Smooth muscle cell of the brain vasculature (primary cell): ENCODE results near the gene FRG2.
"Not testable (repeated sequence)": the region's sequence is repeated elsewhere in the genome, so short reads cannot be mapped to it uniquely, and the experiment has no call there.

Experiments used
- DNase-seq: peaks from one replicate; pipeline ENCODE4 v3.0.0-alpha.2; 2012; ENCODE audit warnings: low read depth, low spot score

Gene FRG2

DNA sequence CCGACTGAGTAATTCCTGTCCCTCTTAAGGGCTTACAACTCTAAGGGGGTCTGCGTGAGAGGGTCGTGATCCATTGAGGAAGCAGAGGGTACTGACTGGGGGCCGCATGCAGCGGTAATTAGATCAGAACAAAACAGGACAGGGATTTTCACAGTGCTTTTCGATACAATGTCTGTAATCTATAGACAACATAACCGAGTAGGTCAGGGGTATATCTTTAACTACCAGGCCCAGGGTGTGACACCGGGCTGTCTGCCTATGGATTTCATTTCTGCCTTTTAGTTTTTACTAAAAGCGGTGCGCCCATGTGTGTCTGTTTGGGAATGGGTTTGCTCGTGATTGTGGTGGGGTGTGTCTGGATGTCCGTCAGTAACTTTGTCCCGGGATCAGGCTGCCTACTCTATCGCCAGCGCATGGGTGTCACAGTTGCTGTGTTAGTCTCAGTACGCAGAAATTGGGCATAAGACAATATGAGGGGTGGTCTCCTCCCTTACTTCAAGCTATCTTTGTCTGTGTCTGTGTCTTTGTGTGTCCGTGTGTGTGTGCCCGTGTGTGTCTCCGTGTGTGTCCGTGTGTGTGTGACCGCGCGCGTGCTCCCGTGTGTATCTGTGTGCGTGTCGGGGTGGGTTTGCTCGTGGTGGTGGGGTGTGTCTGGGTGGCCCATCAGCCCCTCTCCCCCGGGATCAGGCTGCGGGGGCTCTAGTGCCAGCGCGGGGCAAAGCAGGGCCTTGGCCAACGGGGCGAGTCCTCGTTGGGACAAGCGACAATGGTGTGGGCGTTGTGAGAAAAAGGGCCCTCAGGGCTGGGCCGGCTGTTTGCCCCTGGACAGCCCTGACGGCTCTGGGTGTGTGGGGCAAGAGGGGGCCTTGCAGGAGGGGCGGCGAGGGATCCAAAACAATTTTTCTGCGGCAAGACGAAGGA, 10.4 kb downstream of the FRG2 start:
- no peak for DNase-seq

DNA sequence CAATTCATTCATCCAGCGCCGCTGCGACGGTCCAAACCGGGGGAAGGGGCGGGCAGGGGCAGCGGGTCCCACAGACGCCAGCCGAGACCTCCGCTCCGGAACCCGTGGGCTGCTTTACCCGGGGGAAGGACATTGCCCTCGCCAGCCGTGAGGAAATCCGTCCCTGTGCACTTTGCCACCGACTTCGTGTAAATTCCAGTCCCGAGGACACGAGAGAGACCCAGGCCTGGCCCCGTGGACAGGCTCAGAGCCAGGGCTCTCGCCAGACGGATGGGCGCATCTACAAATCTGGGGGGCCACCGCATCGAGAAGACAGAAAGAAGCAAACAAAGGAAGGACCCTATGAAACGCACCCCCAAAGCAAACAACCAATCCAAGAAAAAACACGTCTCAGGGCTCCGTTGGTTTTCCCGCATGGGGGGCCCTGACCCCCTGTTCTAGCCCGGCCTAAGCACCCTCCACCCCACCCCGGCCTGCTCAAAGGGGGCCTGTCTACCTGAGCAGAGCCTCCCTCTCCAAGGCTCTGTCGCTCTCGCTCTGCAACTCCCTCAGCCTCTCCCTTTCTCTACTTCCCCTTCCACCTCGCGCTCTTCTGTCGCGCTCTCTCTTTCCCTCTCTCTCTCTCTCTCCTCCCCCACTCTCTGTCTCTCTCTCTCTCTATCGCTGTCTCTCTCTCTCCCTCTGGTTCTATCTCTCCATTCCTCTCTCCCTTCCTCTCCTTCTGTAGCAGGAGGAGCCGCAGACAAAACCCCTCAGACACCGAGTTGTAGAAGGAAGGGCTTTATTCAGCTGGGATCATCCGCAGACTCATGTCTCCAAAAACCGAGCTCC, 11.3 kb downstream of the FRG2 start:
- DNase-seq, result no peak

DNA sequence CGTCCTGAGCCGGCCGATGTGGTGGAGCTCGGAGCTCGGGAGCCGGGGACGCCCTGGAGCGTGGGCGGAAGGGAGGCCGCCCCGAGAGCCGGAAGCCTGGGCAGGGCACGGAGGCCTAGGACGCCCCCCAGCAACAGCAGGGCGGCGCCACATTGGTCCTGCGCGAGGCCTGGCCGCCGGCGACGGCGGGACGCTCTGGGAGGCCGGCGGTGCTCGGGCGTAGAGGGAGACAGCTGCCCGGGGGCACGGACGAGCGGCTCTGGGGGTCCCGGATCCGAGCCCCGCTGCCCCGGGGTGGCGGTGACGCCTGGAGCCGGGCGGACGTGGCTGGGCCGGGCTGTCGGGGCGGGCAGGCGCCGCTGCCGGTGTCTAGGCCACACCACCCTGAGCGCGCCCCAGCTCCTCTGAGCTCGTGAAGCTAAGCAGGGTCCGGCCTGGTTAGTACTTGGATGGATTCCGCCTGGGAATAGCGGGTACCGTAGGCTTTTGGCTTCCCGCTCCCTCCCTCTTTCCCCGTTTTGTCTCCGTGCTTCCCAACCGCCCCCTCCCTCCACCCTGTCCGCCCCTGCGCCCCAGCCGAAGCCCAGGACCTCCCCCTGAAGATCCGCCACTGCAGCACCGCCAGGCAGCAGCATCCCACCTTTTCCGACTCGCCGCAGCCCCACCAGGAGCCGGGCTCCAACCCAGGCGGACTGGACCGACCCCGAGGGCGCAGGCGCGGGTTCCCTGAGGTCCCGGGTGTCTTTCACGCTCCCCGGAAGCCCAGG, 12.1 kb downstream of the FRG2 start:
- no peak for DNase-seq

- not testable (repeated sequence) for DNase-seq
Measured at GRCh38 chr4:189989941-189990340, 37.1 kb downstream of the FRG2 start.

DNA sequence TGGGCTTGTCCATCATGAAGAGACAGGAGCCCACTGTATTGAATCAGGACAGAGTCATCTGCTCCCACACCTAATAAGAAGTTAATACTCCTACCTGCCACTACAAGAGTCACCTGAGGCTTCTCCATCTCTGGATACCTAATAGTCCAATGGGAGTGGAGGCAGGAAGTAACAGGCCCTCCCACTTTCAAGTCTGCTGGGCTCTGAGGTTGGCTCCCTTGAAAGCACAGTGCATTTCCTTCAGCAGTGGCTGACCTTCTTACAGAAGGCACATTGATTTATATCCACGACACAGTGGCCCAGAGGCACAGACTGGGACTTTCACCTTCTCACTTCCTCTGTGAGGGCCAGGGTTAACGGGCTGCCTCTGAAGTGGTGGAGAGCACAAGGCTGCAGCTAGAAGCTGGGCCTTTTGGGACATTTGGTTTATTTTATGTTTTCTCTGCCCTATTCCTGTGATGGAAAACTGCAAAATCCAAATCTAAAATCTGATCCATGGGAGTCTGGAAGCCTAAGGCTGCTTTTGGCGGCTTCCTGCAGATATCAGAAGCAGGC, 38.1 kb downstream of the FRG2 start:
- DNase-seq, result no peak

GRCh38 chr4:189985651-189986243, 41.3 kb downstream of the FRG2 start:
- not testable (repeated sequence) for DNase-seq

DNA sequence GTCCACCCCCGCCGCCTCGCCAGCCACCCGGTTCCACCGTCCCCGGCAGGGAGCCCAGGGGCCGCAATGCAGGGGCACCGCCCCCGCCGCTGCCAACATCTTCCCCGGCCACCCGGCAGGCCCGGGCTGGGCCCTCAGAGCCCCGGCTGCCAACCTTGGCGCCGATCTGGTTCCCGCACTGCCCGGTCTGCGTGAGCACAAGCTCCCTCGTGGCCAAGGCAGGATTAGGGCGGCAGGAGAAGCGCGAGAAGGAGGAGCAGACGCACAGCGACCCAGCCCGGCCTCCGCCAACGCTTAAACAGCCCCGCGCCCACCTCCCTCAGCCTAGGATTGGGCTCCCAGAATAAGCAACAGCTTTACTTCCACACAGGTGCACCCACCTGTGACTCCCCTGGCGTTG, 42.4 kb downstream of the FRG2 start:
- not testable (repeated sequence) for DNase-seq

GRCh38 chr4:189983916-189984526, 43.0 kb downstream of the FRG2 start:
- not testable (repeated sequence) for DNase-seq

GRCh38 chr4:189981970-189982369, 45.1 kb downstream of the FRG2 start:
- DNase-seq, result no peak

GRCh38 chr4:189980292-189980691, 46.8 kb downstream of the FRG2 start:
- not testable (repeated sequence) for DNase-seq

- DNase-seq, result no peak
Measured at GRCh38 chr4:189979196-189980047, 47.6 kb downstream of the FRG2 start.
